ENCODE measurements around the gene RPS6KL1.
"Not testable (repeated sequence)": the region's sequence is repeated elsewhere in the genome, so short reads cannot be mapped to it uniquely, and the experiment has no call there.

The RPS6KL1 gene

DNA sequence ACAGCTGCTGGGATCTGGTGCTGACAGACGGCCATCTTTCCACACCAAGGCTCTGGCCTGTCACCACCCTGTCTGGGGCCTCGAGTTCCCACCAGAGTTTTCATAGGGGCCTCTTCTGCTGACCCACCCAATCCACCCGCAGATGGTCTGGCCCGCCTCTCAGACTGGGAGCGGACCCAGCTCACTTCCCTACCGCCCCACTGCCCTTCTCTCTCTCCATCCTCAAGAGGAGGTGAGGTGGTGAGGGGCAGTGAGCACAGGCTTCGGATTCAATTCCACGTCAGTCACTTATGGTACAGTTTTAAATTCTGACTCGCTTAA is 12.3 kb upstream of the RPS6KL1 start:
- DNase-seq = no peak

- DNase-seq = no peak
Measured at GRCh38 chr14:74934476-74935359, 11.7 kb upstream of the RPS6KL1 start.

GRCh38 chr14:74934041-74934440 is 11.0 kb upstream of the RPS6KL1 start:
- DNase-seq = no peak

GRCh38 chr14:74932936-74933335 is 9.9 kb upstream of the RPS6KL1 start:
- DNase-seq = not testable (repeated sequence)

DNA sequence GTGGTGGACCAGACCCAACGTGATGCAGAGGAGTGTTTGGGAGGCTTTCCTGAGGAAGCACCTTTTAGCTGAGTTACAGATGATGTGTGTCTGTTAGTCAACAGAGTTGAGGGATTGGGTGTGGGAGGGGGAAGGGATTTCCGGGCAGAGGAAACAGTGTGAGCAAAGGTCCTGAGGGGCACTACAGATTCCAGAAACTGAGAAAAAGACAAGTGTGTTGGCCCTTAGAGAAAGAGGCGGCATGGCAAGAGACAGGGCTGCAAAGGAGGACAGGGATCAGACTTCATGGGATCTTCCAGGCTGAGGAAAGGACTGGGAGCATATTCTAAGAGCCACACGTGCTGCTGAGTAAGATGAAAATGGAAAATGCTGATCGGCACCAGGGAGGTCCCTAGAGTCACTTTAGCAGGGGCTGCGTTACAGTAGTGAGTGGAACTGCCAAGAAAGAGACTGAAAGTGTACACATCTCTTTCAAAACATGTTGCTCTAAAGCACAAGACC is 9.4 kb upstream of the RPS6KL1 start:
- no peak for DNase-seq

GRCh38 chr14:74931744-74932143 is 8.7 kb upstream of the RPS6KL1 start:
- DNase-seq = not testable (repeated sequence)

DNA sequence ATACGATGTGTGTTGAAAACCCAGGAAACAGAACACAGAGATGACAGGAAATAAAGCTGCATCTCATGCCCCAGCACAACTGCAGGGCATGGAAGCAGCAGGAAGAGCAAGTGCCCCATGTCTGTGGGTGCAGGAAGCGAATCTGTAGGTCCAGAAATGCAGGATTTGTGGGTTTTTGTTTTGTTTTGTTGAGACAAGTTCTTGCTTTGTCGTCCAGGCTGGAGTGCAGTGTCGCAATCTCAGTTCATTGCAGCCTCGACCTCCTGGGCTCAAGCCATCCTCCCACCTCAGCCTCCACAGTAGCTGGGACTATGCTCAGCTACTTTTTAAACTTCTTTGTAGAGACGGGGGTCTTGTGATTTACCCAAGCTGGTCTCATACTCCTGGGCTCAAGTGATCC is 6.2 kb upstream of the RPS6KL1 start:
- no peak for DNase-seq

DNA sequence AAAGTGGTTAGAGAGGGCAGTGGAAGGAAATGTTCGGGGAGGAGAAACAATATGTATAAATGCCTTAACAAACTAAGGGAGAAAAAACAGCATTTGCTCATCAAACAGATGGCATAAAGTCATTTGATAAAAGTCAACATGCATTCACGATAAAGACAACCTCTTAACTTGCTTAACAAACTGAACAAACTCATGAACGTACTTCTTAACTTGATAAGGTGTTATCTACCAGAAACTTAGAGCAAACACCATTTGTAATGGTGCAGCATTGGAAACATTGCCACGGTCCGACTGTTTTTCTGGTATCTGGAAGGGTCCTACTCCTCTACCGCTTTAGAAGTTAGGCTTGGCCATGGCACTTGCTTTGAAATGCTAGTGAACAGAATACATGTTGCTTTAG is 4.2 kb upstream of the RPS6KL1 start:
- no peak for DNase-seq

DNA sequence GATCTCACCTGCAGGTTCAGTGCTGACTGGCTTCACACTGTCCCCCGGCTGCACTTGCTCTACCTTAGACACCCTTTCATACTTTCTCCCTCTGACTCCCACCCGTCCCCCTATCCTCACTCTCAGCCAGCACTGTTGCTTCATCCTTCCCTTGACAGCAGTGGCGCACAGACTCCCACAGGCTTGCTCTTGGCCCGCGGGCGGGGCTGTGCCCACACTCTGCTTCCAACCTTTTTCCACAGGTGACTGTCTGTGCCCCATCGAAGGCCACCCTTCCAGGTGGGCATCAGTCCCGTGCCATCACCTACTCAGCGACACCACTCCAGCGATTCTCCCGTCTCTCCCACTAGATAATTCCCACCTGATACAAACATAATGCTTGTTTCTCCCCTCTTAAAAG is 1.0 kb upstream of the RPS6KL1 start:
- no peak for DNase-seq

GRCh38 chr14:74921987-74922751 is 891 bp downstream of the RPS6KL1 start:
- DNase-seq = no peak

DNA sequence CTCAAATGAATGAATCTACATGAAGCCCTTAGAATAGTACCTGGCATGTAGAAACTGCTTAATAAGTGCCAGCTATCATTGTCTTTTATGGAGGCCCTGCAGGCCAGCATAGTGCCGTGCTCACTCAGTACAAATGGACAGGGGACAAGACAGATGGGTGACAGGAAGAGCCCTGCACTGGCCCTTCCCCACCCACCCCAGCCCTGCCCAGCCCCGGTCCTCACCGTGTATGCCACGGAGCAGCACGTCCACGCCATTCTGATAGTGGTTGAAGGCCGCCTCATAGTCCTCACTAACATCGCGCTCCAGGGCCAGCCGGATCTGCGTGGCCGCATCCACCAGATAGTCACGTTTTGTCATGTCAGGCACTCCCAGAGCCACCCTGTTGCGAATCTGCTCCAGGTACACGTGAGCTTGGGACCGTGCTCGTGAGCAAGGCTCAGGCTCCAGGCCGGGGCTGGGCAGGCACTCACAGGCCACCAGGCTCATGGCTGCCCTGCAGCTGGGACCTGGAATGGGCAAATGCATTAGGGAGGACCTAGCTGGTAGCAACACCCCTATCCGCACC is 1.9 kb downstream of the RPS6KL1 start:
- DNase-seq = no peak

GRCh38 chr14:74920281-74920680 is 2.8 kb downstream of the RPS6KL1 start:
- DNase-seq = no peak

- no peak for DNase-seq
Measured at GRCh38 chr14:74919421-74920165, 3.5 kb downstream of the RPS6KL1 start.

GRCh38 chr14:74918380-74918779 is 4.7 kb downstream of the RPS6KL1 start:
- DNase-seq = no peak

- no peak for DNase-seq
Measured at GRCh38 chr14:74917646-74918081, 5.4 kb downstream of the RPS6KL1 start.

GRCh38 chr14:74917178-74917543 is 5.9 kb downstream of the RPS6KL1 start:
- no peak for DNase-seq

DNA sequence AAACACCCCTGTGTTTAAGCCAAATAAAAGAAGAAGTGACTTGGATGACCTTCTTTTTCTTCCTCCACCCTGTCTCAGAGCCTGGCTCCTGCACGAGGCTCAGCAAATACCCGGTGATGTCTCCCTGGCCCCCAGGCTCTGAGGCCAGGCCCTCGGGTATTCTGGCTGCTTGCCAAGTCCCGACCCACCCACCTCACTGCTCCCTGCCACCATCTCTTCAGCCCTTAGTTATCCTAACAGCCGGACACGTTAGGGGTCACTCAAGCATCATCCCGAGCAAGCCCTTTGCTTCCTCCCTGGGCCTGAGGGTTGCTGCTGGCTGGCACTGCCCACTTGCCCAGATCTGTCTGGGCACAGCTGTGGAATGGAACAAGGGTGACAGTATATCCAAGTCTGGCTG is 7.2 kb downstream of the RPS6KL1 start:
- DNase-seq = no peak

DNA sequence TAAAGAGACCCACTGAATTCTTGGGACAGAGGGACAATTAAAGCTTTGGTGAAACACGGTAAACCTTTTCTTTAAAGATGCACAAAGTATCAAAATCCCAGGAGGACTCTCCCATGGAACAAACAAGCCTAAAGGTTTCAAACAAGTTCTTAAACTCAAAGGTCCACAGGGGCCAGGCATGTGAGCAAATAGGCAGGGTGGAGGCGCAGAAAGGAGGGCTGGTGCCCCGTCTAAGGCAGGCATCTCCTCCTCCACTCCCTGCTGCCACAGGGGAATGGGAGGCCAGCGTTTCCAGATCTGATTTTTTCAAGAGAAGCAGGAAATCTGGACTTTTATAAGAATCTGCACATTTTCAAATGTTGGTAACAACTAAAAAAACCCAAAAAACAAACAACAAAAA is 7.6 kb downstream of the RPS6KL1 start:
- no peak for DNase-seq

GRCh38 chr14:74913986-74914573 is 9.0 kb downstream of the RPS6KL1 start:
- peak; percentile 36 to 47 for DNase-seq

DNA sequence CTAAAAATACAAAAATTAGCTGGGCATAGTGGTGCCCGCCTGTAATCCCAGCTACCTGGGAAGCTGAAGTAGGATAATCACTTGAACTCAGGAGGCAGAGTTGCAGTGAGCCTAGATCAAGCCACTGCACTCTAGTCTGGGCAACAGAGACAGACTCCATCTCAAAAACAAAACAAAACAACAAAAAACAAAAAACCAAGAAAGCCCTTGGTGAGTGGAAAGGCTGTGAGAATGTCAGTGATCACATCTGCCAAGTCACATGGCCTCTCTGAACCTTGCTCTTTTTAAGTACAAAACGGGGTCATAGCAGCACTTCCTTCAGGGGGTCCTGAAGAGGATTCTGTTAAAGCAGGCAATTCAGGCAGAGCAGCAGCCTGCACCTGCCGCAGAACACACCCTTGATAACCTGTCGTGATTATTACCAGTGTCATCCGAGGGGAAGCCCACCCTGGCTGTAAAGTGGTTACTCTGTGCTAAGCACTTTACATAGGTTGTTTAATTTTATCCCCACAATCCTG is 9.6 kb downstream of the RPS6KL1 start:
- DNase-seq = no peak

DNA sequence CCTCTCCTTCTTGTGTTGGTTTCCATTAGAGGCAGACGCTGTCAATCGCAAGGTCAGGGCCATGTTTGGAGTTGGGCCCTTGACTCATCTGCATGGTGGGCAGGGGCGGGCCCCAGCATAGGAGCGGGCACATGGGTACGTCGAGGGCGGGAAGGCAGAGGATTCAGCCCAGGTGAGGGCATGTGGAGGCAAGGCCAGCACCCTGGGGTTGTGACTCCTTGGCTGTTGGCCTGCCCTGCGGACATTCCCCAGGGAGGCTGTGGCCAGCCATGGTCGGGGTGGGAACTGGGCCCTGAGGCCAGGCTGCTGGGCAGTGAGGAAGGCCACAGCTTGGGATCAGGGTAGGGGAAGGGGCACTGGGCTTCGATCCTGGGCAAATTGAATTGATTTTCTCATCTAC is 10.3 kb downstream of the RPS6KL1 start:
- DNase-seq = no peak

DNA sequence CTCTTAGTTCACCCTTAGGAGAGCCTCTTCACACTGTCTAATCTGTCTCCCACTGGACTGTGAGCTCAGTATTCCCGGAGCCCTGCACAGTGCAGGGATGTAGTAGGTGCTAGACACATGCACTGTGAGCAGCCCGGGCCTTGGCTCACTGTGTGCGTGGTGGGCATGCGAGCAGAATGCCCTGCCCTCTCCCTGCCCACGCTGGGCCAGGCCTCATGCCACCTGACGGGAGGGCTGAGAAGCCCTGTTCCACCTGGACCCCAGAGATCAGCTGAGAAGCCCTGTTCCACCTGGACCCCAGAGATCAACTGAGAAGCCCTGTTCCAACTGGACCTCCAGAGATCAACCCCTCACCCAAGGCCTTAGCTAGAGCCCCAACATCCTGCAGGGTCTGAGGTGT is 10.9 kb downstream of the RPS6KL1 start:
- no peak for DNase-seq
